Erythroblast (primary cell): ENCODE data around the gene PGAP1.
A peak's percentile ranks its signal among the peaks of the same experiment; 100 is the strongest.

Source experiments
- DNase-seq, 2 experiments: peaks; one replicate each; lab custom pipeline; 2025; lab: John Stamatoyannopoulos, UW
- GATA1 ChIP-seq: IDR thresholded peaks from 2 replicates; pipeline ENCODE4 v1.6.1; 2011; ENCODE audit warnings: low read depth, mild to moderate bottlenecking, control low read depth, low read length, moderate library complexity
- POLR2A ChIP-seq: IDR thresholded peaks from 2 replicates; pipeline ENCODE4 v1.6.1; 2011; ENCODE audit warnings: mild to moderate bottlenecking, low read length

Gene PGAP1

GRCh38 chr2:196839574-196839973, 86.9 kb downstream of the PGAP1 start:
- no peak for DNase-seq

GRCh38 chr2:196836440-196836839, 90.1 kb downstream of the PGAP1 start:
- no peak for TF ChIP-seq GATA1
- no peak for TF ChIP-seq POLR2A
- no peak for DNase-seq

More at GRCh38 chr2:196839574-196839973, 86.9 kb downstream of the PGAP1 start:
- TF ChIP-seq POLR2A (no peak), GATA1 (no peak)

GRCh38 chr2:196830701-196831100, 95.8 kb downstream of the PGAP1 start:
- TF ChIP-seq POLR2A (no peak), GATA1 (no peak)

GRCh38 chr2:196827356-196827755, 99.2 kb downstream of the PGAP1 start:
- no peak for DNase-seq
- TF ChIP-seq POLR2A (no peak), GATA1 (no peak)

More at GRCh38 chr2:196830701-196831100, 95.8 kb downstream of the PGAP1 start:
- DNase-seq = no peak

GRCh38 chr2:196823750-196824522, 102.6 kb downstream of the PGAP1 start:
- TF ChIP-seq GATA1 = no peak
- no peak for TF ChIP-seq POLR2A
- no peak for DNase-seq

- no peak for DNase-seq
- TF ChIP-seq GATA1 (no peak), POLR2A (no peak)
Observed at GRCh38 chr2:196821195-196821594, 105.3 kb downstream of the PGAP1 start.

GRCh38 chr2:196809260-196809659, 117.2 kb downstream of the PGAP1 start, which contains the start of gene C2orf66:
Gene C2orf66, minus strand, starts transcription at chr2:196809355. Its CDS starts 19 bp downstream, at chr2:196809336.
- TF ChIP-seq GATA1 = no peak
- TF ChIP-seq POLR2A = no peak
- peak; percentile 22 to 75 for DNase-seq

- peak in 1 of 2 experiments; percentile 4 for DNase-seq
- TF ChIP-seq POLR2A (no peak), GATA1 (no peak)
Observed at GRCh38 chr2:196808083-196808665, 118.3 kb downstream of the PGAP1 start.

- TF ChIP-seq GATA1 (no peak), POLR2A (no peak)
- no peak for DNase-seq
Observed at GRCh38 chr2:196804381-196804780, 122.1 kb downstream of the PGAP1 start.

- no peak for TF ChIP-seq GATA1
- TF ChIP-seq POLR2A = no peak
- no peak for DNase-seq
Observed at GRCh38 chr2:196802401-196802800, 124.1 kb downstream of the PGAP1 start.

GRCh38 chr2:196801674-196802261, 124.7 kb downstream of the PGAP1 start:
- TF ChIP-seq POLR2A (no peak), GATA1 (no peak)
- no peak for DNase-seq

GRCh38 chr2:196798980-196799379, 127.5 kb downstream of the PGAP1 start:
- DNase-seq = peak in 1 of 2 experiments; percentile 69
- TF ChIP-seq POLR2A (no peak), GATA1 (no peak)

- TF ChIP-seq POLR2A = no peak
- TF ChIP-seq GATA1 = no peak
- DNase-seq = no peak
Observed at GRCh38 chr2:196792865-196793264, 133.6 kb downstream of the PGAP1 start.
